Epithelial cell of proximal tubule (primary cell): ENCODE data around the gene GTF2H2C. TPM values are rescaled to one million over a fixed set of nuclear protein-coding genes. Genes with fewer than 3 reads are reported as not detected.
"Not testable (repeated sequence)": the region's sequence is repeated elsewhere in the genome, so short reads cannot be mapped to it uniquely, and the experiment has no call there.

Source experiments
- DNase-seq: peaks from one replicate; pipeline ENCODE4 v3.0.0-alpha.2; 2011; ENCODE audit warnings: low read depth
- H3K4me3 ChIP-seq: 2 replicates; pipeline ENCODE4 v1.5.1; 2011; ENCODE audit warnings: low read depth, mild to moderate bottlenecking, low read length
- total RNA-seq: library from RNA; depleted of rRNA; stranded (reverse); fragments of >200 nt; gene quantifications from 2 replicates; pipeline ENCODE4 v1.2.3, GENCODE V29; 2015

The GTF2H2C gene
- total RNA-seq, 1 donor from 2014 or later: 23.2 TPM

DNA sequence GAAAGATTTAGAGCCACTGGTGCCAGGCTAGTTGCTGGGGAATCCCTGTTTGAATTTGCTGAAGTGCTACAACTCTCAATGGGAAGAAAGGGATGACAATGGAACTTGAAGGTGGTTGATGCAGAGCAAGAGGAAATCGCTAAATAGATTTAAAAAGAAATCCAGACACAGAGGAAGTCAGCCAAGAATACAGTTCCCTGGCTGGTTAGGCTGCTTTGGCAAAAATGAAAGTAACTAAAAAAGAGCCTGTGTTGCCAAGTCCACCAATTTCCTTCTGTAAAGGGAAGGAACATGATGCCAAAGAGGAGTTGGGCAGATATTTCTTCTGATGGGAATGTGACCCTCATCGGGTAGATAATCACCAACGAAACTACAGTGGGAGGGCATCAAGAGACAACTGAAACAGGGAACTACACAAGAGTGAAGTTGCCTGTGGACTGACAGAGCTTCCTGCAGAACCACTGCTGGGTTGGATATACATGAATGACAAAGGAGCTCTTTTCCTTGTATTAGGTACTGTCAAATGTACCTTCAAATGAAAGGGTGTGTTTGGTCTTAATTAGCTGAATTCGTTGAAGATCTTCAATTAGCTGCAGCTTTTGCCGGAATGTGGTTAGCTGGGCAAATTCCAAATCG lies 49.0 kb downstream of the GTF2H2C start:
- H3K4me3 ChIP-seq, DNase-seq: not testable (repeated sequence)

DNA sequence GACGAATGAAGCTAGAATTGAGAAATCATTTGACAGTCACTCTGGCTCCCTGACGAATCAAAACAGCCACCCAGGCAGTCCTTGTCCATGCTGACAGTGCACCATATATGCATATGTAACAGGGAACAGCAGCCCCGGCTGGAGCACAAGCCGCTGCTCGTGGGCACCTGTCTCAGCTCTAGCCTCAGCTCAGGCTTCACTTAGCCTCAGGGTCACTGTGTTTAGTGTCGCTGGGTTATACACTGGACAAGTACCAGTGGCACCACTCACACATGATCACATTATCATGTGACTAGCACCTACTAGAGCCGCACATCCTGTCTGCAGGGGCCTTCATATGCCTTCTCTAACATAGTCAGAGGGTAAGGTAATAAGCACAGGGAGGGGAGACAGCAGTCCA lies 54.9 kb downstream of the GTF2H2C start:
- DNase-seq, H3K4me3 ChIP-seq: not testable (repeated sequence)

DNA sequence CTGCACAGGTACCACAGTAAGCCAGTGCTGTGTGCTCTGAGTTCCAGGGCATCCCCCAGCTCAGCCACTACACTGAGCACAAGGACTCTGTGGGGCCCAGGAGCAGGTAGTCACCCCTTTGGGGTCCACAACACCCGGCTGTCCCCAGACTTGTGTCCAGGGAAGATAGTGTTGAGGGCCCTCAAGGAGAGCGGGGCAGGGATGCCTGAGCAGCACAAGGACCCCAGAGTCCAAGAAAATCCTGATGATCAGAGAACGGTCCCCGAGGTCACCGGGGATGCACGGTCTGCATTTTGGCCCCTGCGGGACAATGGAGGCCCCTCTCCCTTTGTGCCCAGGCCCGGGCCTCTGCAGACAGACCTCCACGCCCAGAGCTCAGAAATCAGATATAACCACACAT lies 71.9 kb downstream of the GTF2H2C start:
- not testable (repeated sequence) for DNase-seq, H3K4me3 ChIP-seq

Other genes with a start within 250 kb of the GTF2H2C start
- 4.8 and 5.8 TPM in 2 replicates for gene CCDC125, start 227.4 kb upstream of the GTF2H2C start, total RNA-seq
- gene AK6, start 190.7 kb upstream of the GTF2H2C start, total RNA-seq: 14.8 and 33.0 TPM in 2 replicates
- 34.5 and 79.5 TPM in 2 replicates for gene TAF9, start 190.7 kb upstream of the GTF2H2C start, total RNA-seq
- gene RAD17, start 190.4 kb upstream of the GTF2H2C start, total RNA-seq: 12.4 and 19.5 TPM in 2 replicates
- 12.6 and 13.1 TPM in 2 replicates for gene MARVELD2, start 145.1 kb upstream of the GTF2H2C start, total RNA-seq
- 21.6 and 29.8 TPM in 2 replicates for gene OCLN, start 67.4 kb upstream of the GTF2H2C start, total RNA-seq